Activated CD8-positive, alpha-beta memory T cell treated with anti-CD3 and anti-CD28 coated beads for 1 hour (primary cell): Measurements from ENCODE around the gene SMG9.

ENCODE experiments used
- DNase-seq, 2 donors: peaks; one replicate each; pipeline ENCODE4 v3.0.0-alpha.2; 2020; ENCODE audit warnings: low read depth in 1 of 2; ENCODE audit errors: extremely low read depth in 1 of 2

The SMG9 gene

GRCh38 chr19:43760941-43761340 is 6.2 kb upstream of the SMG9 start:
- DNase-seq: no peak

GRCh38 chr19:43759515-43759914 is 4.8 kb upstream of the SMG9 start:
- DNase-seq: no peak

- peak; percentile 24 to 61 for DNase-seq
These were observed 567 bp upstream of the SMG9 start for GRCh38 chr19:43755256-43755801.

GRCh38 chr19:43754253-43754502 is 584 bp downstream of the SMG9 start:
- DNase-seq: no peak

- no peak for DNase-seq
These were observed 2.4 kb downstream of the SMG9 start for GRCh38 chr19:43752287-43752875.

- no peak for DNase-seq
These were observed 3.1 kb downstream of the SMG9 start for GRCh38 chr19:43751466-43752220.

- no peak for DNase-seq
These were observed 4.9 kb downstream of the SMG9 start for GRCh38 chr19:43749898-43750297.

- no peak for DNase-seq
These were observed 5.6 kb downstream of the SMG9 start for GRCh38 chr19:43749152-43749551.

GRCh38 chr19:43748685-43749084 is 6.1 kb downstream of the SMG9 start:
- no peak for DNase-seq

- no peak for DNase-seq
These were observed 6.6 kb downstream of the SMG9 start for GRCh38 chr19:43748205-43748594.

GRCh38 chr19:43747557-43748204 is 7.1 kb downstream of the SMG9 start:
- no peak for DNase-seq

- DNase-seq: no peak
These were observed 11.7 kb downstream of the SMG9 start for GRCh38 chr19:43743059-43743458.

GRCh38 chr19:43741075-43741825 is 13.5 kb downstream of the SMG9 start:
- DNase-seq: no peak

- DNase-seq: no peak
These were observed 15.1 kb downstream of the SMG9 start for GRCh38 chr19:43739439-43740235.

GRCh38 chr19:43738780-43739211 is 16.0 kb downstream of the SMG9 start:
- DNase-seq: no peak

GRCh38 chr19:43735957-43736356 is 18.8 kb downstream of the SMG9 start:
- no peak for DNase-seq

GRCh38 chr19:43735013-43735412 is 19.7 kb downstream of the SMG9 start:
- DNase-seq: no peak

- no peak for DNase-seq
These were observed 22.9 kb downstream of the SMG9 start for GRCh38 chr19:43731846-43732245.

- no peak for DNase-seq
These were observed 23.4 kb downstream of the SMG9 start for GRCh38 chr19:43731346-43731745.

- DNase-seq: no peak
These were observed 24.8 kb downstream of the SMG9 start for GRCh38 chr19:43729919-43730318.

GRCh38 chr19:43727593-43727853 is 27.2 kb downstream of the SMG9 start:
- DNase-seq: no peak
